ENCODE results near the gene IDH1.
A peak's percentile ranks its signal among the peaks of the same experiment; 100 is the strongest.
"Not testable (repeated sequence)": the region's sequence is repeated elsewhere in the genome, so short reads cannot be mapped to it uniquely, and the experiment has no call there.

Gene IDH1

DNA sequence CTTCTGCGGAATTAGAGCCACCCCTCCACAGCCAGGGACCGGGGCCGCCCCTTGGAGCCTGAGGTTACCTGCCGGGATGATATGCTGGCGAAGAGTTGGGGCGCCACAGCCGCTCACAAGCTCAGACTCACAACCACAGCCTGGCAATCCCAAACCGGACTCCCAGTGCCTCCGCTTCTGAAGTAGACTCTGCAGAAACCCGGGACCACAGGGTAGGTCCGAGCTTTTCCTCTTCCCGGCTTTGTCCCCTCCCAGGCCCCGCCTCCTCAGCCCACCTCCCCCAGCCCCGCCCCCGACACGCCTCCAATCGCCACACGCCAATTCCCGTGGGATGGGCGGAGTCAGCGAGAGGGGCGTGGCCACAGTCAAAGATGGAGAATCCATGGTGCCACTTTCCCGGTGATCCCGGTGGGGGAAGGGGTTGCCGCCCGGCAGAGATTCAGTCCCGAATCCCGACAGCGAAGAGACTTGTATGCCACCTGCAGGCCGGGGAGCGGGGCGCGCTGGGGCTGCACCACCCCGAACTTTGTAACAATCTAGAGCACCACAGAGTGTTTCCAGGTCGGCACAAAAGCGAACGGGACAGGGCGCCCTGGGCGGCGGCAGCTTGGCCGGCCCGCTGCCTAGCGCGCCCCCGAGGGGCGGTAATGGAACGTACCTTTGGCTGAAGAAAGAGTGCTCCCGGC is at the start of gene IDH1:
Gene IDH1 (minus strand): TSS at position 201 of the 686 bp plus-strand sequence. CDS start 3,520 bp downstream, outside the sequence.
- DNase-seq: peak; percentile 43

DNA sequence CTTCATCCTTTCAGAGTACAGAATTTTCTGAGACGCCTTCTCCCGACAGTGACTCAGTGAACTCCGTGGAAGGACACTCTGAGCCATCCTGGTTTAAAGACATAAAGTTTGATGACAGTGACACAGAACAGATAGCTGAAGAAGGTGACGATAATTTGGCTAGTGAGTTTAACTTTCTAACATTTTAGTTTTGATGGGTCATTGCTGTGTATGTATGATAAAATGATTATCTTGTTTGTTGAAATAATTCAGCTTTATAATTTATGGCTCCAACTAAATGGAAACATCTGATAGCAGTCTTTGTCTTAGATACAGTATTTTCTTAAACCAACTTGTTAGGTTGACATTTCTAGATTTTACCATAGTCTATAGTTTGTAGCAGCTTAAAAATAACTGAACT is 49.3 kb upstream of the IDH1 start:
- no peak for DNase-seq

DNA sequence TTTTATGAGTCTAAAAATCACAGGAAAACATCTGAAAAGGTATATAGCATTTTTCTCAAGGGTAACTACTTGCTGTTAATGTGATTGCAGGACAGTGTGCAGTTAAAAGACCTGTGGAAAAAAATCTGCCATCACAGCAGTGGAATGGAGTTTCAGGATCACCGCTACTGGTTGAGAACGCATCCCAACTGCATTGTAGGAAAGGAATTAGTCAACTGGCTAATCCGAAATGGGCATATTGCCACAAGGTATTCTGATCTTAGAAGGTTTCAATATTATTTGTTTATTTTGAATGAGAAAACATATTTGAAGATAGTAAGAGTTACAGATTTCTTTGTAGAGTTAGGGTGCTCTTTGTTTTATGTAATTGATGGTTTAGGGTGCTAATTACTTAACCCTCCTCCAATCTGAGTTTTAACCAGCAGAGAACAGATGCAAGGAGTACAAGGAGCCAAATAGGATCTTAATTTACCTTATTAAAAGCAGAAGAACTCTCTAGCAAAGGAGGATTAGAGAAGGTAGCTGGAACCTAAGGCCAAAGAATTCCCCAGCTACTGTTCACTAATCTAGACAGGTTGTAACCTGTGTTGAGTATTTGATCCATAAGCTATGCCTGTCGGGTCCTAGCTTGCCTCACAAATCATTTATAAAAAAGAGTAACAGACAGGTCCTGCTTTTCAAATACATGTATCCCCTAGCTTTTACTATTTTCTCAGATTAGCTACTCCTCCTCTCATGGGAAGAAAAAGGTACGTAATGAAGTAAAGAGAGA is 46.2 kb upstream of the IDH1 start:
- no peak for DNase-seq

DNA sequence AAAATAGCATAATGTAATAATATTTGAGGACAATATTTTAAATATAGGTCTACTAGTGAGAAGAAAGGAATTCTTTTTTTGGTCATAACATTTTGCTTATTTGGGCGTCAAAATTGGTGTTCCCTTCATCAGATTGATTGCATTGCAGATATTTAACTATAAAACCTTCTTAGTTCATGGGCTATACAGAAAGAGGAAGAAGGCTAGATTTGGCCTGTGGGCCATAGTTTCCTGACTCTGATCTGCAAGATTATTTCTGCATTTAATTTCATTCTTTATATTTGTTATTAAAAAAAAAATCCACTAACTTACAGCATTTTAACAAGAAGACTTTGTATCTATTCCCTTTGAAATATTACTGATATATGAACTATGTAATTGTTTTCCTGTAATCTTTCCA is 43.1 kb upstream of the IDH1 start:
- no peak for DNase-seq

DNA sequence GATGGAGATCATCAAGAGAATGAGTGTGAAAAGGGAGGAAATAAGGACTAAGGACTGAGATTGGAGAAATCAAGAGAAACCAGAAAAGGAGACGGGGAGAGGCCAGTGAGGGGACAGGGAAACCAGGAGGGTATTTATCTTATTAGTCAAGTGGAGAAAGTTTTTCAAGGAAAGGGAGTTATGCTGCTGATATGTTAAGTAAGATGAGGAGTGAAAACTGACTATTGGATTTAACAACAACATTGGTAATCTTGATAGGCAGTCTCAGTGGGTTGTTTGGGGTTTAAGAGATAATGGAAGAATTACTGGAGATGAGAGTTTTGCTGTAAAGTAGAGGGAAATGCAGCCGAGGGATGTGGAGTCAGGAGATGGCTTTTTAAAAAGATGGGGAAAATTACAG is 41.7 kb upstream of the IDH1 start:
- DNase-seq: no peak

DNA sequence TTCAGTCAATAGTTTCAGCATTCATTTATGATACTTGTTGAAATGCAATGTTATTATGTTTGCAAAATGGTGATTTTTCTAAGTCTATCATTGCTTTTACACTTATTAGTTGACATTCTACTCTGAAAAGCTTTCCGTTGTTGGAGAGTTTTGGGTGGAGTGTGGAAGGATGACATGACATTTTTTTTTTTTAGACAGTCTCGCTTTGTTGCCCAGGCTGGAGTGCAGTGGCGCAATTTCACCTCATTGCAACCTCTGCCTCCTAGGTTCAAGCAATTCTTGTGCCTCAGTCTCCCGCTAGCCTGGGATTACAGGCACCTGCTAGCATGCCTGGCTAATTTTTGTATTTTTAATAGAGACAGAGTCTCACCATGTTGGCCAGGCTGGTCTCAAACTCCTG is 41.0 kb upstream of the IDH1 start:
- no peak for DNase-seq

DNA sequence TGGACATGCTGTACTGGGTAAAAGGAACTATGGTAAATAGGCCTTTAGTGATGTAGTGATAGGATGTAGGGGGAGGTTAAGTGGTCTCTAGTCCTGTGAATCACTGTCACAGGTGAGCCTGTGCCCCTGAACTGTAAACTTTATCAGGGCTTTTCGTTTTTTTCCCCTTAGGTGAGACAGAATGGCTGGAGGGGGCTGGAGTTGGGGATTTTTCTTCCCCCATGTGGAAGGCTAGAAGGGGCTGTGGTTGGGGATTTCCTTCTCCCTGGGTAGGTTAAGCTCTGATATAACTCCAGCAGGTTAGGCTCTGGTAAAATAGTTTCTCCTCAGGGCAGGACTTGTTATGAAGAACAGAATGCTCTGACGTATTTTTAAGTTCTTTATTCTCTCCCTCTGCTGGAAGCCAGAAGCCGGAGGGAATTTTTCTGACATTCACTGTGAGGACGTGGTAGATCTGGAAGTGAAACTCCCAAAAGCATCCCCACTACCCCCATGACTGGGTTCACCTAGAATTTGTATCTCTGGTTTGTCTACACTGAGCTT is 39.7 kb upstream of the IDH1 start:
- DNase-seq: no peak

DNA sequence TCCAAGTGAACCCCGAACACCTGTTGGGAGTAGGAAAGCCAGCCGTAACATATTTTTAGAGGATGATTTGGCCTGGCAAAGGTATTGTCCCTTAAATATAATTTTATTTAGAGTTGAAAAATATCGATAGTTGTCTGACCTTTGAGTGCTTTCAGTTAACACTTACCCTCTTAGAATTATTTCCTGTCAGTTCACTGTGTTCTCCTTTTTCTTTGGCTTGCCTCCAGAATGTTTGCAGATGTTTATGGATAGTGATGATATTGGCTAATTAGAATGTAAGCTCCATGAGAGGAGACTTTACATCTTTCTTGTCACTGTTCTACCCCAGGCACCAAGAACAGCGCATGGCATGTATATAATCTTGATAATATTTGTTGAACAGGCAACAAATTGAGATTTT is 31.0 kb upstream of the IDH1 start:
- DNase-seq: no peak

DNA sequence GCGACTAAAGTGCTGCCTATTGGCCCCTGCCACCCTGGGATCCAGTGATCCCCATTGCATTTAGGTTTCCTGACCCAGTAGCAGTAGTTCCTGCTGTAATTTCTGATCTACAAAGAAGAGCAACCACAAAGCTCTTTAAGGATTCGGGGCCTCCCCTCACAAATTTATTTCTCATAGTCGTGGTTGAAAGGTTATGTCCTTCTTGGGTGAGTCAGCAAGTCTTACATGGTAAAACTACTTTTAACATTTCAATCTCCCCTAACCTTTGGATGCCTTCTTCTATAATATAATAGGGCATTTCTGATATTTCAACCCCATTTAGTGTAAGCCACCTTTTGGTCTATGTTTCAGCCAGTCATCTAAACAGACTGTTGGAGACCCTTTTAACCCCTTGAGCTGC is 26.1 kb upstream of the IDH1 start:
- DNase-seq: no peak

DNA sequence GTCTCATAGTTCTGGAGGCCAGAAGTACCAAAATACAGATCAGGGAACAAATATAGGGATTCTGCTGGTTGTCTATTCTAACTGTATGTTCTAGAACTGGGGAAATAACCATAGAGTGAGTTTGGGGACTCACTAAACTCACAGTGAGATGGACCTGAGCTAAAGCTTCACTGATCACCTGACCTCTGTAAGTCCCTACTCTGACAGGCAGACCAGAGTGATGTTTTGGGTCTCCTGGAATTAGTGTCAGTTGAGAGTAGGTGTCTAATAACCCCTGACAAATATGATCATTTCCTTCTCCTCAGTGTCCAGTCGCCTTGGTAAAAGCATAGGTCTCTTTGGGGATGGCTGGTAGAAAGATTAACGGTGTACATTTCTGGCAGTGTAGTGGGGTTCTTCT is 25.4 kb upstream of the IDH1 start:
- no peak for DNase-seq

DNA sequence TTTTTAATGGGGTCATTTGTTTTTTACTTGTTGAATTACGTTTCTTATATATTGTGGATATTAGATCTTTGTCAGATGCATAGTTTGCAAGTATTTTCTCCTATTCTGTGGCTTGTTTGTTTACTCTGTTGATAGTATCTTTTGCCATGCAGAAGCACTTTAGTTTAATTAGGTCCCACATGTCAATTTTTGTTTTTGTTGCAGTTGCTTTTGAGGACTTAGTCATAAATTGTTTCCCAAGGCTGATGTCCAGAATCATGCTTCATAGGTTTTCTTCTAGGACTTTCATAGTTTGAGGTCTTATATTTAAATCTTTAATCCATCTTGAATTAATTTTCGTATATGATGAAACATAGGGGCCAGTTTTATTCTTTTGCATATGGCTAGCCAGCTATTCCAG is 24.4 kb upstream of the IDH1 start:
- no peak for DNase-seq

DNA sequence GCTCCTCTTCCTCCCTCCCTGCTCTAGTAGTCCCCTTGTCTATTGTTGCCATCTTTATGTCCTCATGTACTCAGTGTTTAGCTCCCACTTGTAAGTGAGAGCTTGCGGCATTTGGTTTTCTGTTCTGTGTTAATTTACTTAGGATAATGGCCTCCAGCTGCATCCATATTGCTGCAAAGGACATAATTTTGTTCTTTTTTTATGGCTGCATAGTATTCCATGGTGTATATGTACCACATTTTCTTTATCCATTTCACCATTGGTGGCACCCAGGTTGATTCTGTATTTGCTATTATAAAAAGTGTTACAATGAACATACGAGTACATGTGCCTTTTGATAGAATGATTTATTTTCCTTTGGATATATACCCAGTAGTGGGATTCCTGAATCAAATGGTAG is 23.7 kb upstream of the IDH1 start:
- DNase-seq: no peak

DNA sequence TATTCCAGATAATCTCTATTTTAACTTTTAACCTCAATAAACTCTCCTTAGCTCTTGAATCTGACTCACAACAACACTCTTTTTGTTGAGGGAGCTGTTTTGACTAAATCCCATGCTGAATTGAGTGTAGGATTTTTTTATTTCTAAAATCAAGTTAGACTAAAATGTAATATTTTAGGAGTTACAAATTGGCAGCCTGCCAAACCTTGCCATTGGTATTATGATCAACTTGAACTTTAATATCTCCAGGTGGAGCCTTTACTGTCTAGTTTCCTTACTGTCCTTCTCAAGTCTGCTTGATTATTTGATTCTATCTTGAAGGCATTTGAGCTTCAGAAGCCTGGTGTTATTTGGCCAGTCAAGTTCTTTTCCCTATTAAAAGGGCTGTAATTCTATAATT is 19.9 kb upstream of the IDH1 start:
- DNase-seq: no peak

DNA sequence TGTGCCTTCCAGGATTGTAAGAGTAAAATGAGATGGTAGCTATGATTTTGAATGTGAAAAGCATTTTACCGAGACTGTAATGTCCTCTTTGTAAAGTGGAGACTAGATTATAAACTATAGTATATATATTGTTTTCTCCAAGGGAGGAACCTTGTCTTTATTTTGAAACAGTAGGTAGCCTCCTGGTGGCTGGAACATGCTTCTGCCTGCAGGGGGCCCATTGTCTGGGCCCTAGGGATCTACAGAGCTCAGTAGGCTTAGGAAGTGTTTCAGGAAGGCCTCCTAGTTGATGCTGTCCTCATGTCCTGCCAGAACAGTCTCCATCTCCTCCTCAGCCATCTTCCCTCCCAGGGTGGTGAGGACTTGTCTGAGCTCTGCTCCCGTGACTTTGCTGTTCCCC is 14.2 kb upstream of the IDH1 start:
- no peak for DNase-seq

DNA sequence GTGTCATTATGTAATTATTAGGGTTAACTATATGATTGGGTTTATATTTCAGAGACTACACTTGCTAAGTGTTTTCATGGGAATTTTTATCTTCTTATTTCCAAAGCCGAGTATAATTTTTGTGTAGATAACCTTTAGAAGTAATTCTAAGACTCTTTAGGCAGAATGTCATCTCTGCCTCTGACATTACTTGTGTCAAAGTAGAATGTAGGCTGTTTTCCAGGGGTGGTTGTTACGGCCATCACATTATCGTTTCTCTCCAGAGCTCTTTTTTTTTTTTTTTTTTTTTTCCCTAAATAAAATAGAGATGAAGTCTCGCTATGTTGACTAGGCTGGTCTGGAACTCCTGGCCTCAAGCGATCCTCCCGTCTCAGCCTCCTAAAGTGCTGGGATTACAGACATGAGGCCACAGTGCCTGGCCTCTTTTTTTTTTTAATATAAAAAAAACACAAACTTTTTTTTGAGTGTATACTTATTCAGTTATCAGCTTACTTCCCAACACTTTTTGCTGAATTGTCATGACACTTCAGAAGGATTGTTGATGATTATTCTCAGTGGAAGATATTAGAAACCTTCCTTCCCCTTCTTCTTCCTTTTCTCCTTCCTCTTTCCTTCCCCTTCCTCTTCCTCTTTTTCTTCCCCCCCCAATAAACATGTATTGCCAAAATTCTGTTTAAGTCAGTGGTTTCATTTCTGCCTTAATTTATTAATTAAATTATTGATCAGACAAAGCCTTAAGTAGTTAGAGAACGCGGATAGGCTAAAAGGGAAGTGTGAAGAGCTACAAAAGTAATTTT is 13.5 kb upstream of the IDH1 start:
- DNase-seq: no peak

DNA sequence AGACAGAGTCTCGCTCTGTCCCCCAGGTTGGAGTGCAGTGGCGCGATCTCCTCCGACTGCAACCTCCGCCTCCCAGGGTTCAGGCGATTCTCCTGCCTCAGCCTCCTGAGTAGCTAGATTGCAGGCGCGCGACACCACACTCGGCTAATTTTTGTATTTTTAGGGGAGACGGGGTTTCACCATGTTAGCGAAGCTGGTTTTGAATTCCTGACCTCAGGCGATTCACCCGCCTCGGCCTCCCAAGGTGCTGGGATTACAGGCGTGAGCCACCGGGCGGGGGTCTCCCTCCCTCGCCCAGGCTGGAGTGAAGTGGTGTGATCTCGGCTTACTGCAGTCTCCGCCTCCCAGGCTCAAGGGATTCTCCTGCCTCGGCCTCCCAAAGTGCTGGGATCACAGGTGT is 12.7 kb upstream of the IDH1 start:
- DNase-seq: not testable (repeated sequence)

DNA sequence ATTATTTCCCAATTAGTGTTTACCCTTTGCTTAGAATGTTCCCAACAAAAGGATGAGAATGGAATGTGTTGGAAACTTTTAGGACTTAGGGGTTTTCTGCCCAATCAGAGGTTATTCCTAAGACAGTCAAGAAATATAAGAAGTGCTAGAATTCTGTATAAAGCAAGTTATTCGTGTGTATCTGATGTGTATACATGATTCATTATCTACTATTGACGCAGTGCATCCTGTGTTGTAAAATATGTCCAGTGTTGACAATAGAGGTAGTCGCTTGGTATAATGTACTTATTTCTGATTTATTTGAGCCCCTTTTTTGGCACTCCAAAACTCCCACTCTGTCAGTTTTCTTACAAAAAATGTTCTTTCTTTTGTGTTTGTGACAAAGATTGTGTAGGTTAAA is 12.1 kb upstream of the IDH1 start:
- DNase-seq: no peak

DNA sequence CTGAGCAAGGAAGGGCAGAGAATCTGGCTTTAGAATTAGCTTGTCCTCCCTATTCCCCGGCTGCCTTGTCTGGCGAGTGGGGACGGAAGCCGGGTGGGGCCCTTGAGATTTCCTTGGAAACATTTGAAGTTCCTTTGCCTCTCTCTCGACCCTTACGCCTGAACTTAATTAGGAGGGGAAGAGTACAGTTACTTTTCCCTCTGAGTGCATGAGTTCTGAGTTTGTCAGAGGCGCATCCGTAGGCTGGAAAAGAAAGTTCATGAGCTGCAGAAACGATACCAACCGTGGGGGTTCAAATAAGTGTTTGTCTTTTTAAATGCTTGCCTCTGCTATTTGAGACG is 11.7 kb upstream of the IDH1 start:
- no peak for DNase-seq

DNA sequence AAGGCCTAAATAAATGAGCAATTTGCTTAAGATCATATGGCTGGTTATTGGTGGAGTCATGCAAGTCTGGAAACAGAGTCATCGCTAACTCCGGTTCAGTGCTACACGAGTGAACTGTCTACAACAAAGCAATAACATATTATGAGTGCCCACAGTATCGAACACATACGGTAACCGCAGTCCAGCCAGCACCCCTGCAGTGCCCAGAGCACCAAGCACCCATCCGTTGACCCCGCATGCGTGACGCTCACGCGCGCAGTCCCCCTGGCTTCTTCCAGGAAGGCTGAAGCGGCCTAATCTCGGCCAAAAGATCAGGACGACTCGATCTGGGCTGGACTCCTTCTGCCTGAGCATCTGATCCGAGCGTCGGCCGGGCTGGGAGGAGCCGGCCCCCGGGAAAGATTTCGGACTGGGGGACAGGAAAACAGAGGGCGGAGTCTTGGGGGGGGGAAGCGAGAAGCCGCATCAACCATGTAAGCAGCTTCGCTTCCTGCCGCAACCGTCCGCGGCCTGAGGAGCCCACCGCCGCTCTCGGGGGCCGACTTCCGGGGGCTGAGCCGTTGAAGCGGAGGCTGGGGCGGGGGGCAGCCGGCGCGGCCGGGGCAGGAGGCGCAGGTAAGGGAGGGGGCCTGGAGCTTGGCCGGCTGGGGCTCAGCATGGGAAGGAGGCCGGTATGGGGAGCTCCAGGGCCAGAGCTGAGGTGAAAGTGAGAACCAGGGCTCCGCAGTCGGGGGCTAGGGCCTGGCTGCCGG is 11.1 kb upstream of the IDH1 start, which contains the start of gene PIKFYVE:
Gene PIKFYVE (plus strand): TSS at position 455 of the 752 bp plus-strand sequence. CDS start 5,265 bp downstream, outside the sequence.
- DNase-seq: peak; percentile 91

DNA sequence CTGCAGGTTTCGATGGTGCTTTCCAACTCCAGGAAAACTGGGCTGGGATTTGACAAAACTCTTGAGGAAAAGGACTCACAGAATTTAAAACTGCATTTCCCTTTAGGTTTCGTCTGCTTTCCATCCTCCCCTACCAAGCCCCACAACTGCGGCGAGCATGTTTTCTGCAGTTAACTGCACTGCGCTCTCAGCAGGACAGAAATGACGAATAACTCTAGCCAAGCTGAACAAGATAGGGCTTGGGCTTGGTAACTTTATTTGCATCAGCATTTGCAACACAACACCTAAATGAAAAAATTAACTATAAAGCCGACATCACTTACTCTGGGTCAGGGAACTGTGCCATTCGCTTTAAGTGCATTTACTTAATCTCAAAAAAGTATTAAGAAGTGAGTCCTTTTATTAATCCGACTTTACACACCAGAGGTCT is 10.5 kb upstream of the IDH1 start:
- DNase-seq: no peak

DNA sequence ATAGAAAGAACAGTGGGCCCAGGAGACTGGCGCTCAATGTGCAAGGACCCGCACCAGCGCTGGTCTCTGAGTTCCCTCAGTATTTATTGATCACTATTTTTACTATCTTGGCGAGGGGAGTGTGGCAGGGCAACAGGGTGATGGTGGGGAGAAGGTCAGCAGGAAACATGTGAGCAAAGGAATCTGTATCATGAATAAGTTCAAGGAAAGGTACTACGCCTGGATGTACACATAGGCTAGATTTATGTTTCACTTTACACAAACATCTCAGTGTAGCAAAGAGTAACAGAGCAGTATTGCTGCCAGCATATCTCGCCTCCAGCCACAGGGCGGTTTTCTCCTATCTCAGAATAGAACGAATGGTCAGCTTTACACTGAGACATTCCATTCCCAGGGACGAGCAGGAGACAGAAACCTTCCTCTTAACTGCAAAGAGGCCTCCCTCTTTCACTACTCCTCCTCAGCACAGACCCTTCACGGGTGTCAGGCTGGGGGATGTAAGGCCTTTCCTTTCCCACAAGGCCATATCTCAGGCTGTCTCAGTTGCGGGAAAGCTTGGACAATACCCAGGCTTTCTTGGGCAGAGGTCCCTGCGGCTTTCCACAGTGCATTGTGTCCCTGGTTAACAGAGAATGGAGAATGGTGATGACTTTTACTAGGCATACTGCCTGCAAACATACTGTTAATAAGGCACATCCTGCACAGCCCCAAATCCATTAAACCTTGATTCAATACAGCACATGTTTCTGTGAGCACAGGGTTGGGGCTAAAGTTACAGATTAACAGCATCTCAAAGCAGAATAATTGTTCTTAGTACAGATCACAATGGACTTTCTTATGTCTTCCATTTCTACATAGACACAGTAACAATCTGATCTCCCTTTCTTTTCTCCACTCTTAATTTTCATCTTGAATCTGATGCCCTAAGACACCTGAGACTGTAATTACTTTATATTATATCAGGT is 2.3 kb upstream of the IDH1 start:
- not testable (repeated sequence) for DNase-seq

Data from NCI-H2081 treated with DMSO at 0.1 percent for 48 hours (cell line).